ENCODE data around the gene PTPRM. TPM values are rescaled to one million over a fixed set of nuclear protein-coding genes. Genes with fewer than 3 reads are reported as not detected.

Gene PTPRM
- total RNA-seq, 2 experiments from 2014 or later: 2.1 to 3.0 TPM

- POLR2A ChIA-PET: no interaction called here
- Mint-ChIP-seq H3K4me1 (ENCODE audit: low read depth) (no peaks in the 10 kb centered on the region), H3K27ac (no peak overlapping the region), H3K9me3 (no peaks in the 10 kb centered on the region), H3K27me3 (no peaks in the 10 kb centered on the region), H3K36me3 (ENCODE audit: low read depth) (no peaks in the 10 kb centered on the region), H3K4me3 (no peak overlapping the region)
- CTCF ChIA-PET: no interaction called here
- intact Hi-C loops (cut with micrococcal nuclease): no loop called here
- TF ChIP-seq CTCF (IDR thresholded peaks at IDR 0.05): no peak
- ATAC-seq (no peak), DNase-seq (no peak)
Measured at GRCh38 chr18:7896161-7896560, 329.0 kb downstream of the PTPRM start.

- no peak for DNase-seq
Measured at GRCh38 chr18:7896805-7897518, 329.8 kb downstream of the PTPRM start.

GRCh38 chr18:7898181-7898580, 331.1 kb downstream of the PTPRM start:
- ATAC-seq (no peak), DNase-seq (no peak)
- no peak for TF ChIP-seq CTCF (IDR thresholded peaks at IDR 0.05)
- intact Hi-C loops (cut with micrococcal nuclease): no loop called here
- no peaks in the 10 kb centered on the region for H3K36me3 Mint-ChIP-seq (ENCODE audit: low read depth)
- H3K27me3 Mint-ChIP-seq: no peaks in the 10 kb centered on the region
- POLR2A ChIA-PET: no interaction called here
- no peaks in the 10 kb centered on the region for H3K4me1 Mint-ChIP-seq (ENCODE audit: low read depth)
- H3K9me3 Mint-ChIP-seq: no peaks in the 10 kb centered on the region
- CTCF ChIA-PET: no interaction called here
- H3K27ac Mint-ChIP-seq: no peak overlapping the region
- H3K4me3 Mint-ChIP-seq: no peak overlapping the region

More at GRCh38 chr18:7896805-7897518, 329.8 kb downstream of the PTPRM start:
- POLR2A ChIA-PET: no interaction called here
- Mint-ChIP-seq H3K4me1 (ENCODE audit: low read depth) (no peaks in the 10 kb centered on the region), H3K36me3 (ENCODE audit: low read depth) (no peaks in the 10 kb centered on the region), H3K9me3 (no peaks in the 10 kb centered on the region), H3K27ac (no peak overlapping the region), H3K27me3 (no peaks in the 10 kb centered on the region), H3K4me3 (no peak overlapping the region)
- intact Hi-C loops (cut with micrococcal nuclease): no loop called here
- CTCF ChIA-PET: no interaction called here
- TF ChIP-seq CTCF (IDR thresholded peaks at IDR 0.05): no peak
- no peak for ATAC-seq

- Mint-ChIP-seq H3K36me3 (ENCODE audit: low read depth) (no peaks in the 10 kb centered on the region), H3K9me3 (no peaks in the 10 kb centered on the region), H3K4me3 (no peak overlapping the region), H3K27me3 (no peaks in the 10 kb centered on the region), H3K4me1 (ENCODE audit: low read depth) (no peaks in the 10 kb centered on the region), H3K27ac (no peak overlapping the region)
- ChIA-PET POLR2A (no interaction called here), CTCF (no interaction called here)
- ATAC-seq: no peak
- intact Hi-C loops (cut with micrococcal nuclease): no loop called here
- DNase-seq: no peak
- TF ChIP-seq CTCF (IDR thresholded peaks at IDR 0.05): no peak
Measured at GRCh38 chr18:7899078-7899477, 332.0 kb downstream of the PTPRM start.

GRCh38 chr18:7900091-7900490, 333.0 kb downstream of the PTPRM start:
- intact Hi-C loops (cut with micrococcal nuclease): no loop called here
- CTCF ChIA-PET: no interaction called here
- POLR2A ChIA-PET: no interaction called here
- no peak overlapping the region for H3K27ac Mint-ChIP-seq
- no peak overlapping the region for H3K4me3 Mint-ChIP-seq
- H3K4me1 Mint-ChIP-seq (ENCODE audit: low read depth): no peaks in the 10 kb centered on the region
- H3K27me3 Mint-ChIP-seq: no peaks in the 10 kb centered on the region
- no peak for TF ChIP-seq CTCF (IDR thresholded peaks at IDR 0.05)
- DNase-seq: no peak
- no peaks in the 10 kb centered on the region for H3K36me3 Mint-ChIP-seq (ENCODE audit: low read depth)
- ATAC-seq: no peak
- H3K9me3 Mint-ChIP-seq: no peaks in the 10 kb centered on the region

Data from activated CD8-positive, alpha-beta T cell treated with anti-CD3 and anti-CD28 coated beads for 36 hours (primary cell).